Activated CD4-positive, alpha-beta T cell treated with anti-CD3 and anti-CD28 coated beads, Interleukin-2, amount 50 U/mL, for 48 hours (primary cell): ENCODE data around the gene MRPS18A.
"Not testable (repeated sequence)": the region's sequence is repeated elsewhere in the genome, so short reads cannot be mapped to it uniquely, and the experiment has no call there.

Experiments
- DNase-seq, 2 experiments: peaks; one replicate each; pipeline ENCODE4 v3.0.0-alpha.2; 2020

MRPS18A gene

DNA sequence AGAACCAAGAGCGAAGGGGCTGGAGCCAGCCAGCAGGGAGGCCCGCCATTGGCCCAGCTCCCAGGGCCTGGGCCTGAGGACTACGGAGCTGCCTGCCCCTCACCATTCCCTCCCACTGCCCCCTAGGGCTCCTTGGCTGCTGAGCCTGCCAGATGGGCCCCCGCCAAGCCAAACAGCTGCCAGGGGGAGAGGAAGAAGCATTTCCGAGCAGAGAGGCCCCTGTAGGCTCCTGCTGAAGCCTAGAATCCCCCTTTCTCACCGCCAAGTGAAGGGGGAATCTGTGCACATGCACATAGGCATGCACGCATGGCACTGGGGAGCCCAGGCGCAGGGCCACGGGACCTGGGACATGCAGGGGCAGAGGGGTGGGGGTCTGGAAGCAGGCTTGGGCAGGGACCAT lies 28.5 kb upstream of the MRPS18A start:
- no peak for DNase-seq

DNA sequence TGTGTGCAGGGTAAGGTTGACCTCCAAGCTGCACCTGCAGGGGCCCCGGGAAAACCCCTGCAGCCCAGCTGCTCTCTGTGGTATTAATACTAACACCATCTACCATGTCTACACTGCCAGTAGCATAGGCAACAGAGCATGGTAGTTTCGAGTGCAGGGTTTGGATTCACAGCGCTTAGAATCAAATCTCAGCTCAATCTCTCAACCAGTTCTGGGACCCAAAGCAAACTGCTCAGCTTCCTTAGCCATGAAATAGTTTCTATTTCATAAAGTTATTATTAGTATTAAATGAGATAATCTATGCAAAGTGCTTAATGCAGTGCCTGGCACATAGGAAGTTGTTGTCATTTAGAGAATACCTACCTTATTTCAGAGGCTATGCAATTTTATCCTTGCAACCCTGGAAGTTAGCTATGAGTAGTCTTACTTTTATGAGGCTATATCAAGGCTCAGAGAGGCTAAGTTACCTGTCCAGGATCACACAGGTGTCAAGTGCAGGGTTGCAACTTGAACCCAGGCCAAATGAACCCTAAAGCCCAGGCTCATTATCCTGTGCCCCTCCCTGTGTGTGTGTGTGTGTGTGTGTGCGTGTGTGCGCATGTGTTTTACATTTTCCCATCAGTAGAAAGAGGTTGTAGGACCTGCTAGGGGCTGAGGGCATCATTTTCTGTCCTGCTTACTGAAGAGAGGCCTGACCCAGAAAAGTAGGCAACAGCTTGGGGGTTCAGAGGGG lies 27.6 kb upstream of the MRPS18A start:
- no peak for DNase-seq

- DNase-seq = no peak
These were observed 26.9 kb upstream of the MRPS18A start for GRCh38 chr6:43714311-43715055.

- no peak for DNase-seq
These were observed 26.2 kb upstream of the MRPS18A start for GRCh38 chr6:43713643-43714310.

- no peak for DNase-seq
These were observed 25.0 kb upstream of the MRPS18A start for GRCh38 chr6:43712579-43712978.

DNA sequence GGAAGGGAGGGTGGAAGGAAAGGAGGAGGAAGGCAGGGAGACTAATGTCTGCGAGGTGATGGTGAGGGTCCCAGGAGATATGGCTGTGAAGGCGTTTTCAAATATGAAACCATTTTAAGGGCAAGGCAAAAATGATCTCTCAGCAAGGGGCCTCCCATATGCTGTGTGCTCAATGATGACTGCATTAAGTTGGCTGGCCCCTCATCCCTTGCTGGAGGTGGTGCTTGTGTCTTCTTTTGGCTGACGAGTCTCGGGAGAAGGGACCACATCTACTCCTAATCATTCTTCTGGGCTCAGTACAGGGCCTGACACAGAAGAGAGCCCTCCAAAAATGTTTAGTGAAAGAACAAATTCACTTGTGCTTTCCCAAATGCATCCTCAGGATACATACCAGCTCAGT lies 23.0 kb upstream of the MRPS18A start:
- no peak for DNase-seq

GRCh38 chr6:43709654-43710303 lies 22.2 kb upstream of the MRPS18A start:
- no peak for DNase-seq

DNA sequence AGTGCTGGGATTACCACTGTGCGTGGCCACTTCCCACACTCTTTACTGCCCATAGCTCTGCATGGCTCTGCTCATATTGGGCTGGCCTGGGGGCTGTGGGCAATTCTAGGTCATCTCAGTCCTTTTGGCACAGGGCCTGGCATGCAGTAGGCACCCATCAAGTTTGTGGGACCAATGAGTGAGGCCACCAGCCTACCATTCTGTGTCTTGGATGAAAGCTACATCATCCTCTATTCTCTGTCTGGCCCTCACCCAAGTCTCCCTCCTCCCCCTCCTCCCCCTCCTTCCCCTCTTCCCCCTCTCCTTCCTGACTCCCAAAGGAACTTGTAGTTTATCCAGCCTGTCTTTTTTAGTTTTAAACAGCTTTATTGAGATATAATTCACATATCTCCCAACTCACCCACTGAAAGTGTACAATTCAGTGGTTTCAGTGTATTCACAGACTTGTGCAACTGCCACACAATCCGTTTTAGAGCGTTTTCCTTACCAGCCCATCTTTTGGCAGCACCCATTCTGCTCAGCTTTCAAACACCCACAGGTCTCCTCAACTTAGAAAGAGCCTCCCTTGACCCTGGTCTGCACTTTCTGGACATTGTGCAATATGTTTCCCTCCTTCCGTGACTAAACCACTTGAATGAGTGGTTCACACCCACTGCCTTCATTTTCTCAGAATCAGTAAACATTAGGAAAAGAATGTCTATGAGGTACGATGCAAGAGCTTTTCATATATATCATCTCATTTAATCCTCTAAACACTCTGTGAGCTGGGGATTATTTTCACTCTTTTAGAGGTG lies 21.5 kb upstream of the MRPS18A start:
- peak in 1 of 2 experiments; percentile 27 for DNase-seq

GRCh38 chr6:43707767-43708166 lies 20.2 kb upstream of the MRPS18A start:
- DNase-seq = no peak

GRCh38 chr6:43707269-43707668 lies 19.7 kb upstream of the MRPS18A start:
- DNase-seq = no peak

DNA sequence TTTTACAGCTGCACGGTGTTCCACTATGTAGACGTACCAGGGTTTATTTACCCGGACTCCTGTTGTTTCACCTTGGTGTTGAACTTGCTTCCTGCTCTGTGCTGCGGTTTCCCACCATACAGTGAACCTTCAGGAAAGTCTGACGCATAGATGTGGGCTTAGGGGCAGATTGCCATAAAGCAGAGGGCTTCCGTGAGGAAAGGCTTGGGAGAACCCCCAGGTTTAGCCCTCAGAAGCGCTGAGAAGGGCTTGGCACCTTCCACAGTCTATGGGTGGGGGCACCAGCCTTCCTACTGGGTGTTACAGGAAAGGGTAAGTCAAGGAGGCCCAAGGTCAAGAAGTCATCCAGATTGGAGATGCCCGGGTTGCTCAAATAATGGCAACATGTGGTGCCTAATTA lies 19.2 kb upstream of the MRPS18A start:
- no peak for DNase-seq

GRCh38 chr6:43705996-43706395 lies 18.4 kb upstream of the MRPS18A start:
- no peak for DNase-seq

- DNase-seq = no peak
These were observed 16.2 kb upstream of the MRPS18A start for GRCh38 chr6:43703512-43704429.

DNA sequence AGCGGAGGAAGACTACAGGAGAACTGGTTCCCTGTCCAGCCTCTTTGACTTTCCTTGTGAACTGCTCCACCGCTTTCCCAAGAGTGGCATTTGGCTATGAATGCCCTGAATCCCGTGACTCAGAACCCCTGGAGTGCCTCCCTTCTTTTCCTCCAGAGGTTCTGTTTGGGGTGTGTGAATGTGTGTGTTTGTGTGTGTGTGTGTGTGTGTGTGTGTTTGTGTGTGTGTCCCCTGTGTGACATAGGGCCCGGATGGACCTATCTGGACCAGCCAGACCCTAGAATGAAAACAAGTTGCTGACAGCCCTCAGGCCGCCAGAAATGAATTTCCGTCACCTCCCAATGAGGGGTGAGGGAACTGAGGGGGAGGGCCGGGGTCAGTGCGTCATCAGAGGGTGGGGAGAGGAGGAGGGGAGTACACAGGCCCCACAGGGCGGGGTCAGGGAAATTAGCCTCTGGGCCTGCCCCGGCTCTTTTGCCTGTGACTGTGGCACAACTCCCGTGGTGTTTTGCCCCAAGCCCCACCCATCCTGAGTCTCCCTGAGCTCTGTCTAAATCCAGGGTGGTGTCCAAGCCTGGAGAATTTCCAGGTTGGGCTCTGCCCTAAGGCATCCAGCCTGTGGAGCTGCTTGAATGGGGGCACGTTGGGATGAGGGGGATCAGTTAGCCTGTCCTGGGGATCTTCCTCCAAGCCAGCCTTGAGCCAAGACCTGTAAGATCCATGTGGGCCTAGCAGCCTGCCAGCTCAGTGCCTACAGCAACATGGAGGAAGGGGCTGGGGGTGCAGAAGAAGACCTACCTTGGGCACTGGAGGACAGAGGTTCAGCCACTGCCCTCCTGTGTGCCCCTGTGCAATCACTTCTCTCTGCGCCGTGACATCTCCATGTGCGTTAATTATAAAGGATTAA lies 15.2 kb upstream of the MRPS18A start:
- DNase-seq = peak; percentile 17 to 22

GRCh38 chr6:43702171-43702533 lies 14.6 kb upstream of the MRPS18A start:
- DNase-seq = no peak

DNA sequence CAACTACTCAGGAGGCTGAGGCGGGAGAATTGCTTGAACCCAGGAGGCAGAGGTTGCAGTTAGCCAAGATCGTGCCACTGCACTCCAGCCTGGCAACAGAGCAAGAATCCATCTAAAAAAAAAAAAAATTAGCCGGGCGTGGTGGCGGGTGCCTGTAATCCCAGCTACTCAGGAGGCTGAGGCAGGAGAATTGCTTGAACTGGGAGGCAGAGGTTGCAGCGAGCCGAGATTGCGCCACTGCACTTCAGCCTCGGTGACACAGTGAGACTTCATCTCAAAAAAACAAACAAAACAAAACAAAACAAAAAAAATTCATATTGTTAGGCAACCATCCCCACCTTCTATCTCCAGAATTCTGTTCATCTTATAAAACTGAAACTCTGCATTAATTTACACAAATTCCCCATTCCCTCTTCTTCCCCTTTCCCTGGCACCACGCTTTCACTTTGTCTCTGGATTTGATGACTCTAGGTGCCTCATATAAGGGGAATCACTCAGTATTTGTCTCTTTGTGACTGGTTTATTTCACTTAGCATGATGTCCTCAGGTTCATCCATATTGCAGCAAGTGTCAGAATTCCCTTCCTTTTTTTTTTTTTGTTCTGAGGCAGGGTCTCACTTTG lies 13.5 kb upstream of the MRPS18A start:
- DNase-seq = not testable (repeated sequence)

GRCh38 chr6:43699564-43700186 lies 12.1 kb upstream of the MRPS18A start:
- no peak for DNase-seq

- no peak for DNase-seq
These were observed 11.2 kb upstream of the MRPS18A start for GRCh38 chr6:43698584-43699349.

GRCh38 chr6:43697421-43697820 lies 9.8 kb upstream of the MRPS18A start:
- DNase-seq = no peak
